NB4 (cell line): Measurements from ENCODE around the gene ADCYAP1R1.

Experiments used
- CTCF ChIP-seq: IDR thresholded peaks from one replicate; pipeline ENCODE4 v1.5.1; 2012; ENCODE audit warnings: low read depth, low read length
- MYC ChIP-seq: IDR thresholded peaks from 2 replicates; pipeline ENCODE4 v1.6.1; 2011; ENCODE audit warnings: low read depth, low read length
- POLR2A ChIP-seq: IDR thresholded peaks from 2 replicates; pipeline ENCODE4 v1.6.1; 2011; ENCODE audit warnings: mild to moderate bottlenecking; ENCODE audit not compliant: insufficient read length; ENCODE audit errors: extremely low read depth
- TF ChIP-seq, protein P1 (sequence below): IDR thresholded peaks from 2 replicates; pipeline ENCODE4 v1.6.1; 2011; ENCODE audit warnings: low read depth, low read length

GRCh38 chr7:31134246-31135188 lies 82.4 kb downstream of the ADCYAP1R1 start:
- TF ChIP-seq, protein P1, sequence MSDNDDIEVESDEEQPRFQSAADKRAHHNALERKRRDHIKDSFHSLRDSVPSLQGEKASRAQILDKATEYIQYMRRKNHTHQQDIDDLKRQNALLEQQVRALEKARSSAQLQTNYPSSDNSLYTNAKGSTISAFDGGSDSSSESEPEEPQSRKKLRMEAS: no peak
- TF ChIP-seq CTCF: peak; percentile 72
- no peak for TF ChIP-seq POLR2A
- no peak for TF ChIP-seq MYC
